ENCODE data around the gene PPIL3. TPM values are rescaled to one million over a fixed set of nuclear protein-coding genes. Genes with fewer than 3 reads are reported as not detected.

PPIL3 gene
- polyA plus RNA-seq, 1 donor from 2014 or later: 109 TPM

- Histone ChIP-seq H2AFZ (ENCODE audit: low read depth, low read length) (no peak overlapping the region), H3F3A (ENCODE audit: insufficient read depth, low read length, poor library complexity, severe bottlenecking) (no peaks in the 10 kb centered on the region), H3K9me3 (ENCODE audit: low read length) (no peaks in the 10 kb centered on the region), H3K4me2 (ENCODE audit: low read length) (no peak overlapping the region), H3K27me3 (ENCODE audit: insufficient read depth, low read depth, low read length) (no peaks in the 10 kb centered on the region), H3K9me2 (ENCODE audit: insufficient read depth, low read length) (no peaks in the 10 kb centered on the region), H3K27ac (ENCODE audit: low read length) (no peak overlapping the region), H3K79me2 (replicated peaks; ENCODE audit: insufficient read depth, low read length) (no peaks in the 10 kb centered on the region), H3K4me3 (ENCODE audit: low read length) (no peak overlapping the region), H3K36me3 (ENCODE audit: insufficient read depth, low read length) (no peaks in the 10 kb centered on the region), H3K9ac (ENCODE audit: low read length) (no peak overlapping the region), H4K20me1 (ENCODE audit: insufficient read depth) (no peaks in the 10 kb centered on the region)
- TF ChIP-seq TAF1 (IDR thresholded peaks at IDR 0.05; ENCODE audit: low read depth): no peak
- TF ChIP-seq POLR2AphosphoS5 (IDR thresholded peaks at IDR 0.05): no peak
- TF ChIP-seq EP300 (conservative IDR thresholded peaks at IDR 0.05; ENCODE audit: poor library complexity, severe bottlenecking): no peak
- peak; percentile 63 for TF ChIP-seq CTCF (IDR thresholded peaks at IDR 0.05; ENCODE audit: poor library complexity, severe bottlenecking)
- TF ChIP-seq SMC3 (conservative IDR thresholded peaks at IDR 0.05; ENCODE audit: poor library complexity): peak; percentile 65
- TF ChIP-seq, protein P1, sequence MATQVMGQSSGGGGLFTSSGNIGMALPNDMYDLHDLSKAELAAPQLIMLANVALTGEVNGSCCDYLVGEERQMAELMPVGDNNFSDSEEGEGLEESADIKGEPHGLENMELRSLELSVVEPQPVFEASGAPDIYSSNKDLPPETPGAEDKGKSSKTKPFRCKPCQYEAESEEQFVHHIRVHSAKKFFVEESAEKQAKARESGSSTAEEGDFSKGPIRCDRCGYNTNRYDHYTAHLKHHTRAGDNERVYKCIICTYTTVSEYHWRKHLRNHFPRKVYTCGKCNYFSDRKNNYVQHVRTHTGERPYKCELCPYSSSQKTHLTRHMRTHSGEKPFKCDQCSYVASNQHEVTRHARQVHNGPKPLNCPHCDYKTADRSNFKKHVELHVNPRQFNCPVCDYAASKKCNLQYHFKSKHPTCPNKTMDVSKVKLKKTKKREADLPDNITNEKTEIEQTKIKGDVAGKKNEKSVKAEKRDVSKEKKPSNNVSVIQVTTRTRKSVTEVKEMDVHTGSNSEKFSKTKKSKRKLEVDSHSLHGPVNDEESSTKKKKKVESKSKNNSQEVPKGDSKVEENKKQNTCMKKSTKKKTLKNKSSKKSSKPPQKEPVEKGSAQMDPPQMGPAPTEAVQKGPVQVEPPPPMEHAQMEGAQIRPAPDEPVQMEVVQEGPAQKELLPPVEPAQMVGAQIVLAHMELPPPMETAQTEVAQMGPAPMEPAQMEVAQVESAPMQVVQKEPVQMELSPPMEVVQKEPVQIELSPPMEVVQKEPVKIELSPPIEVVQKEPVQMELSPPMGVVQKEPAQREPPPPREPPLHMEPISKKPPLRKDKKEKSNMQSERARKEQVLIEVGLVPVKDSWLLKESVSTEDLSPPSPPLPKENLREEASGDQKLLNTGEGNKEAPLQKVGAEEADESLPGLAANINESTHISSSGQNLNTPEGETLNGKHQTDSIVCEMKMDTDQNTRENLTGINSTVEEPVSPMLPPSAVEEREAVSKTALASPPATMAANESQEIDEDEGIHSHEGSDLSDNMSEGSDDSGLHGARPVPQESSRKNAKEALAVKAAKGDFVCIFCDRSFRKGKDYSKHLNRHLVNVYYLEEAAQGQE (IDR thresholded peaks at IDR 0.05; ENCODE audit: borderline replicate concordance): no peak
- peak; percentile 59 for TF ChIP-seq RAD21 (conservative IDR thresholded peaks at IDR 0.05)
- TF ChIP-seq EZH2 (IDR thresholded peaks at IDR 0.05; ENCODE audit: borderline replicate concordance, insufficient read depth, low read length, poor library complexity, severe bottlenecking): no peak
- no peak for TF ChIP-seq MXI1 (conservative IDR thresholded peaks at IDR 0.05; ENCODE audit: poor library complexity, severe bottlenecking)
Measured at GRCh38 chr2:200905618-200906296, 16.9 kb upstream of the PPIL3 start.

DNA sequence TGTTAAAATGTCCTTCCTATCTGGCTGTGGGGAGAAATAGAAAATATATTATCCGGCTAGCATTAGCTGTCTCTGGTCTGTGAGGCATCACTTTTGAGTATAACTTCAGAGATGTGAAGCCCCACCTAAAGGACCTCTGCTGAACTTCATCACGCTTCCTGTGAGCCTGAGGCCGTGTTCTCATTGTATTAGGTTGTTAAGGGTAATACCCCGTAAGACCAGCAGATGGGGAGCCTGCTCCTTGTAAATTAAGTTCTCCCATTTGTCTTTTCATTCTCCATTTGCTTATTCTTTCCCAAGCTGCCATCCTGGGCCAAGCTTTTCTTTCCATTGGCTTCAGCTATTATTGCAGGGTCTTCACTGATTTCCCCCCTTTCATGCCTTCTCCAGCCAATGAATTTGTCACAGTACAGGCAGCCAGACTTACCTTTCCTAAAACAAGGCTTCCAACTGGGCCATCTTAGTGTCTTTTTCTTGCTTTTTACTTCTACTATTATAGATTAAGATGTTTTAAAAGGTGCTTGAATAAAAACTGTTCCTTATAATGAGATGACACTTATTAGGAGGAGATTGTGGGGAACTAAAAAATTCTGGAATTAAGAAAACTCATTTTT, 12.7 kb upstream of the PPIL3 start:
- Histone ChIP-seq H3K27me3 (ENCODE audit: insufficient read depth, low read depth, low read length) (no peaks in the 10 kb centered on the region), H3K79me2 (replicated peaks; ENCODE audit: insufficient read depth, low read length) (no peaks in the 10 kb centered on the region), H3F3A (ENCODE audit: insufficient read depth, low read length, poor library complexity, severe bottlenecking) (no peaks in the 10 kb centered on the region), H3K27ac (ENCODE audit: low read length) (no peak overlapping the region), H3K4me2 (ENCODE audit: low read length) (no peak overlapping the region), H3K9me2 (ENCODE audit: insufficient read depth, low read length) (no peaks in the 10 kb centered on the region), H2AFZ (ENCODE audit: low read depth, low read length) (peak overlapping the region; percentile 47), H3K9me3 (ENCODE audit: low read length) (no peaks in the 10 kb centered on the region), H3K4me3 (ENCODE audit: low read length) (no peak overlapping the region), H3K36me3 (ENCODE audit: insufficient read depth, low read length) (no peaks in the 10 kb centered on the region), H4K20me1 (ENCODE audit: insufficient read depth) (no peaks in the 10 kb centered on the region), H3K9ac (ENCODE audit: low read length) (no peak overlapping the region)
- TF ChIP-seq, protein P1 (IDR thresholded peaks at IDR 0.05; ENCODE audit: borderline replicate concordance): no peak
- TF ChIP-seq CTCF (IDR thresholded peaks at IDR 0.05; ENCODE audit: poor library complexity, severe bottlenecking) (peak; percentile 88), SMC3 (conservative IDR thresholded peaks at IDR 0.05; ENCODE audit: poor library complexity) (peak; percentile 81), RAD21 (conservative IDR thresholded peaks at IDR 0.05) (peak; percentile 76)
